Glomerular endothelial cell (primary cell): Measurements from ENCODE around the gene MMP25. TPM values are rescaled to one million over a fixed set of nuclear protein-coding genes. Genes with fewer than 3 reads are reported as not detected.

Experiments
- DNase-seq: peaks from one replicate; pipeline ENCODE4 v3.0.0-alpha.2; 2011; ENCODE audit warnings: low read depth, low spot score; ENCODE audit errors: extremely low read depth
- total RNA-seq: library from RNA; depleted of rRNA; stranded (reverse); fragments of >200 nt; gene quantifications from 2 replicates; pipeline ENCODE4 v1.2.3, GENCODE V29; 2015

Gene MMP25
- total RNA-seq, 1 donor from 2014 or later: 0.35 TPM

DNA sequence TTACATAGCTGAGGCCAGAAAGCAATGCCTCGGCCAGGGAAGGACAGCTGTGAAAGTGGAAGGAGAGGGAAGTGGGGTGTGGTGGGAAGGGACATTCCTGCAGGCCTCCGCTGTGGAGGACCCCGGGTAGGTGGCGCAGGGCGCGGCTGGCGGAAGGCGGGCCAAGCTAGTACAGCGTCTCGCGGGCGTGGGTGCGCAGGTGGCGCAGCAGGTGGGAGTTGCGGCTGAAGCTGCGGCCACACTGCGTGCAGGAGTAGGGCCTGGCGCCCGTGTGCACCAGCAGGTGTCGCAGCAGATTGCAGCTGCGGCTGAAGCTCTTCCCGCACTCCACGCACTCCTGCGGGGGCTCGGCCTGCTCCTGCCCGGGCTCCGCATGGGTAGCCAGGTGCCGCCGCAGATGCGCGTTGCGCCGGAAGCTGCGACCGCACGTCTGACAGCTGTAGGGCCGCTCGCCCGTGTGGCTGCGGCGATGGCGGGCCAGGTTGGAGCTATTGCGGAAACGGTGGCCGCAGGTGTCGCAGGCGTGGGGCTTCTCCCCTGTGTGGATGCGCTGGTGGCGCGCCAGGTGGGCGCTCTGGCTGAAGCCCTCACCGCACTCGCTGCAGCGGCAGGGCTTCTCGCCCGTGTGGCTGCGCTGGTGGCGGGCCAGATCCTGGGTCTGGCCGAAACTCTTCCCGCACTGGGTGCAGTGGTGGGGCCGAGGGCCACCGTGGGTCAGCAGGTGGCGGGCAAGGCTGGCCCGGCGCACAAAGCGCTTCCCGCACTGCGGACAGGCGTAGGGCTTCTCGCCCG, 42.8 kb downstream of the MMP25 start:
- DNase-seq: no peak

GRCh38 chr16:3089717-3090592, 43.6 kb downstream of the MMP25 start:
- no peak for DNase-seq

DNA sequence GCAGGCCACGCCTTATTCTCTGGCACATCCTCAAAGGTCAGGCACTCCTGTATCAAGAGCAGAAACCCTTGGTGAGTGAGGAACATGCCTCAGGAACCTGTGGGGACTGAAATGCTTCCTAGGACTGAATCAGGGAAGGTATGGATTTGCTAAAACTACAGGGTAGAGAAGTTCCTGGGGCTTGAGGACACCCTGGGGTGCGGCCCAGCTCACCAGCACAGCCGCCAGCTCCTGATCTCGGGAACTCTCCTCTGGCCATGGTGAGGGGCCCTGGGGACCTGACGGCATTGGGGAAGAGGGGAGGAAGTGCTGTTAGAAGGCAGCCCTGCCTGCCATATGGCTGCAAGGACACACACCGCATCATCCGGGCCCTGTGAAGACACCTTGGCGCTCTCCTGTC, 45.2 kb downstream of the MMP25 start:
- no peak for DNase-seq

DNA sequence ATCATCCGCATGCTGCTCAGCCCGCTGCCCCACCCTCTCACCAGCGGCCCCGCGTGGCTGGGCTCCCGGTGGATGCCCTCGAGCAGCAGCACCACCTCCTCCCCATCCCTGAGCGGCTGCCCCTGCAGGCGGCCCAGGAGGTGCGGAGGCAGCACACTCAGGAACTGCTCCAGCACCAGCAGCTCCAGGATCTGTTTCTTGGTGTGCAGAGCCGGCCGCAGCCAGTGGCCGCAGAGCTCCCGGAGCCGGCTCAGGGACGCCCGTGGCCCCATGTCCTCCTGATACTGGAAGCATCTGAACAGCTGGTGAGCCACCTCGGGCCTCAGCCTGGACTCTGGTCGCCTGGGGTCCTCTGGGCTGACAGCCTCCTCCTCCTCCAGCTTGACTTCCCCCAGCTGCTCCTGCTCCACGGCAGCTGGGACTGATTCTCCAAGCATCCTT, 46.2 kb downstream of the MMP25 start:
- DNase-seq: no peak

DNA sequence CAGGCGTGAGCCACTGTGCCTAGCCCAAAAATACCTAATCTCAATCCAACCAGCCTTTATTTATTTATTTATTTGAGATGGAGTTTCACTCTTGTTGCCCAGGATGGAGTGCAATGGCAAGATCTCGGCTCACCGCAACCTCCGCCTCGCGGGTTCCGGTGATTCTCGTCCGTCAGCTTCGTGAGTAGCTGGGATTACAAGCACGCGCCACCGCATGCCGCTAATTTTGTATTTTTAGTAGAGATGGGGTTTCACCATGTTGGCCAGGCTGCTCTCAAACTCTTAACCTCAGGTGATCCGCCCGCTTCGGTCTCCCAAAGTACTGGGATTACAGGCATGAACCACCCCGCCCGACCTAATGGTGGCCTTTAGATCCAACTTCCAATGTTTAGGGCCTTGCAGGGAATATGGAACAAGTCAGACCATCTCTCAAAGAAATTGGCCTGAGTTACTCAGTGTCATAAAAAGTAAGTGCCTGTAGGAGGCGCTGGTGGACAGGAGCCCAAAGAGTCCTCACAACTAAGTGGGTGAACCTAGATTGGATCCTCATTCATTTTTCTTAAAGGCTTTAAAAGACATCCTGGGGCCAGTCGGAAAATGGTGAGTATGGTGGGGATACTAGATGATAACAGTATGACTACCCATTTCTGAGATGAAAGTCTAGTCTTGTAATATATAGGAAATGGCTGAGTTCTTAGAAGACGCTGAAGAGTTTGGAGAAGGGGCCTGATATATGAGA, 48.1 kb downstream of the MMP25 start:
- no peak for DNase-seq

- DNase-seq: no peak
Measured at GRCh38 chr16:3095869-3096268, 49.5 kb downstream of the MMP25 start.

DNA sequence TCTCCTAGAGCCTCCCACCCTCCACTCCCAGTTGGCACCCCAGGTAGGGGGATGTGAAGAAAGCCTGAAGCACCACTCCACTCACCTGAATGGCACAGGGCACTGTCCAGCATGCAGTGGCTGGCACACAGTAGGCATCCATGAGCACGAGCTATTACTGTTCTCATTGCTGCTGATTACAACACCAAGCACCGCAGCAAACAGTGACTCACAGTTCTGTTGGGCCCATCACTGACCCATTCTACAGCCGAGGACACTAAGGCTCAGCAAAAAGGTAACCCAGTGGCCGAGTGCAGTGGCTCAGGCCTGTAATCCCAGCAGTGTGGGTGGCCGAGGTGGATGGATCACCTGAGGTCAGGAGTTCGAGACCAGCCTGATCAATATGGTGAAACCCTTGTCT, 50.0 kb downstream of the MMP25 start:
- DNase-seq: no peak

- no peak for DNase-seq
Measured at GRCh38 chr16:3097266-3097665, 50.9 kb downstream of the MMP25 start.

GRCh38 chr16:3098459-3099394, 52.4 kb downstream of the MMP25 start, which contains the start of gene ZSCAN10:
ZSCAN10 (minus strand) TSS chr16:3099294; CDS start chr16:3092937, 6,357 bp downstream.
- DNase-seq: no peak

DNA sequence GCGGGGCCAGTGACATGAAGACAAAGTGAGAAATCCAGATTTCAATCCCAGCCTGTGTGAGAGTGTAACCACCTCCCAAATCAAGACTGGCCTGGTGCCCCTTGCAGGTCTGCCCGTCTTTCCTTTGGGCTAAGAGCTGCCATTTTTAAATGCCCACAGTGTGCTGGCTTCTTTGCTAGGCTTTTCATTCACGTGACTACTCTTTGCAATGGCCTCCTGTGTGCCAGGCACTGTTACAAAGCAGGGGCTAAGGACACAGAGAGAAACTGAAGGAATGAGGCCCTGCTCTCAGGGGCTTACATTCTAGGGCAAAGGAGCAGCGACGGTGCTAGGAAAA, 53.0 kb downstream of the MMP25 start:
- DNase-seq: no peak

GRCh38 chr16:3099732-3100499, 53.6 kb downstream of the MMP25 start:
- no peak for DNase-seq

- no peak for DNase-seq
Measured at GRCh38 chr16:3101018-3101840, 54.9 kb downstream of the MMP25 start.

DNA sequence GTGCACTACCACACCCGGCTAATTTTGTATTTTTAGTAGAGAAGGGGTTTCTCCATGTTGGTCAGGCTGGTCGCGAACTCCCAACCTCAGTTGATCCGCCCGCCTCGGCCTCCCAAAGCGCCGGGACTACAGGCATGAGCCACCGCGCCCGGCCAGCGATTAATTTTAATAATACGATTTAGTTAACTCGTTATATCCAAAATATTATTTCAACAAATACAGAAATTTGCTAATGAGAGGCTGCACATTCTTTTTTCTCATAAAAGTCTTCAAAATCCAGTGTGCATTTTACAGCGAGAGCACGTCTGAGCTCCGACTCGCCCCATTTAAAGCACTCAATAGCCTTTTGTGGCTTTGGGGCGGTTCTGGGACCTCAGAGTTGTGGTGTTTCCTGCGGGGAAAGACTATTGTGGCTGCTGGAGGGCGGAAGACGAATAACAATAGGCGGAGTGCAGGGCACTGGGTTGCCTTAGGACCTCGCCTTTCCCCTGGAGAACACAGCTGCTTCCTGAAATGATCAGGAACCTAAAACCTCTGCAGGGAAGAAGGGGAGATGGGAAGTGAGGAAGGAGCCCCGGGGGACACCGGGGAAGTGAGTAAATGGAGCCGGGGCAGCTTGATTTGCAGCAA, 55.6 kb downstream of the MMP25 start:
- no peak for DNase-seq

DNA sequence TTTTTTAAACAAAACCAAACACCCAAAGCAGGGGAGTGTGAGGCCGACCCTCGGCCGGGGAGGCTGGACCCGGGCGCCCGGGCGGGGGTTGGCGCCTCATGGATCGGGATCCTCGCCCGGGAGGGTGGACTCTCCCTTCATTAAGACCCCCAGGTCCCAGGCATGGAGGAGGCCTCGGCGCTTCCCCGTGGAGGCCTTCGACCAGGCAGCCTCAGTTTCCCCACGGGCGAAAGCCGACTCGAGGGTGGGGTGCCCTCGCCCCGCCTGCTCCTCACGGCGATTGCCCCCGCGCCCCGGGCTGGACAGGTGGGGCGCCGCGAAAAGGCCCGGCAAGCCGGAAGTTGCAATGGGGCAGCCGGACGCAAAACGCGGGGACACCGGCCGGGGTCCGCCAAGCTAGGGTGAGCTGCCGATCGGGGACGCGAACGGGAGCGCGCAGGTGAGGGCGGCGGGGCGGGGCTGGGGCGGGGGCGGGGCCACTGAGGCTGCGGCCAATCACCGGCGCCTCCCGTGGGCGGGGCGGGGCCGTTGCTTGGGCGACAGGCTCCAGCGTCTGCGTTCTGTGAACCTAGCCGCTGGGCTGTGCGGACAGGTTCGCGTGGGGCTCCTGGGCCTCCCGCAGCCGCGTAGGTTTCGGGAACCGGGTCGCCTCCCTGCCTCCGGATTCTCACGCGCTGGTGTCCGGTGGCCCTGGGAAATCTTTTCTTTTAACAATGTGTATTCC, 60.0 kb downstream of the MMP25 start:
- DNase-seq: no peak
